ENCODE data around the gene TRIO.

TRIO gene

GRCh38 chr5:14226149-14226548, 83.0 kb downstream of the TRIO start:
- TF ChIP-seq, protein P1, sequence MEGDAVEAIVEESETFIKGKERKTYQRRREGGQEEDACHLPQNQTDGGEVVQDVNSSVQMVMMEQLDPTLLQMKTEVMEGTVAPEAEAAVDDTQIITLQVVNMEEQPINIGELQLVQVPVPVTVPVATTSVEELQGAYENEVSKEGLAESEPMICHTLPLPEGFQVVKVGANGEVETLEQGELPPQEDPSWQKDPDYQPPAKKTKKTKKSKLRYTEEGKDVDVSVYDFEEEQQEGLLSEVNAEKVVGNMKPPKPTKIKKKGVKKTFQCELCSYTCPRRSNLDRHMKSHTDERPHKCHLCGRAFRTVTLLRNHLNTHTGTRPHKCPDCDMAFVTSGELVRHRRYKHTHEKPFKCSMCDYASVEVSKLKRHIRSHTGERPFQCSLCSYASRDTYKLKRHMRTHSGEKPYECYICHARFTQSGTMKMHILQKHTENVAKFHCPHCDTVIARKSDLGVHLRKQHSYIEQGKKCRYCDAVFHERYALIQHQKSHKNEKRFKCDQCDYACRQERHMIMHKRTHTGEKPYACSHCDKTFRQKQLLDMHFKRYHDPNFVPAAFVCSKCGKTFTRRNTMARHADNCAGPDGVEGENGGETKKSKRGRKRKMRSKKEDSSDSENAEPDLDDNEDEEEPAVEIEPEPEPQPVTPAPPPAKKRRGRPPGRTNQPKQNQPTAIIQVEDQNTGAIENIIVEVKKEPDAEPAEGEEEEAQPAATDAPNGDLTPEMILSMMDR (IDR thresholded peaks at IDR 0.05; ENCODE audit: low read depth, low read length) = no peak
- no peak overlapping the region for H3K4me3 ChIP-seq (replicated peaks in 1 of 2; ENCODE audit: low read depth in 2 of 2, low read length in 2 of 2)
- DNase-seq (ENCODE audit: low read depth in 2 of 2) = no peak

DNA sequence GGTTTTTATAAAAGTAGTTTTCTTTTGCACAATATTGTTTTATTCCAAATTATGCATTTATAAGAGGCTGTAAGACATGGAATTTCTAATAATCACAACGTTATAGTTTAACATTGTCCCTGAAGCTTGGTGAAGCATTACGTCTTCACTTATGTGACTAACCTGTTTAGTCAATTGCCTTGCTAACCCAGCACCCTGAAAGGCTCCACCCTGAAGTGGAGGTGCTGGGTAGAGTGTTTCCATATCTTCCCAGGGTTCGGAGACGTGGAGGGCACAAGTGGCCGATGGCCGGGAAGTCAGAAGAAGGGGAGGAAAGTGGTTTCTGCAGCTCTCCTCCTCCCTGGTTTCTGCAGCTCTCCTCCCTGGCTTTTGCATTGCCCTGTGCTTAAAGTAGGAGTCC, 83.4 kb downstream of the TRIO start:
- DNase-seq (ENCODE audit: low read depth in 2 of 2) = no peak
- TF ChIP-seq, protein P1 (IDR thresholded peaks at IDR 0.05; ENCODE audit: low read depth, low read length) = no peak
- no peak overlapping the region for H3K4me3 ChIP-seq (replicated peaks in 1 of 2; ENCODE audit: low read depth in 2 of 2, low read length in 2 of 2)

DNA sequence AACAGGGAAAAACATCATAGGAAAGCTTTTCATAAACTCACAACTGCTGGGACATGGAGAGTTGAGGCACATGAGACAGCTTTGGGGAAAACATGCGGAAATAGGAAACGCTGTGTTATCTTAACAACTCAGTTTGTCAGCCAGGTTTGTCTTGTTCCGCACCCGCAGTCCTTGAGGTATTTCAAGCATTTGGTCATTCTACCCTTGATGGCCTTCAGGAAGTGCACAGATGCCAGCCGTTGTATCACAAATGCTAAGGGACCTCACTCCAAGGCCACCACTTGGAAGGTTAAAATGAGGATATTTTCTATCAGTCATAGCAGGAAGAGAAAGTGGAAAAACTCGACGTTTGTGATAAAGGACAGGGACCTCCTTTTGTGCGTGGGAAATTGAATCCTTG, 83.8 kb downstream of the TRIO start:
- TF ChIP-seq, protein P1 (IDR thresholded peaks at IDR 0.05; ENCODE audit: low read depth, low read length) = no peak
- H3K4me3 ChIP-seq (replicated peaks in 1 of 2; ENCODE audit: low read depth in 2 of 2, low read length in 2 of 2) = no peak overlapping the region
- DNase-seq (ENCODE audit: low read depth in 2 of 2) = no peak

GRCh38 chr5:14227513-14227912, 84.4 kb downstream of the TRIO start:
- H3K4me3 ChIP-seq (replicated peaks in 1 of 2; ENCODE audit: low read depth in 2 of 2, low read length in 2 of 2) = no peak overlapping the region
- DNase-seq (ENCODE audit: low read depth in 2 of 2) = no peak
- TF ChIP-seq, protein P1 (IDR thresholded peaks at IDR 0.05; ENCODE audit: low read depth, low read length) = no peak

DNA sequence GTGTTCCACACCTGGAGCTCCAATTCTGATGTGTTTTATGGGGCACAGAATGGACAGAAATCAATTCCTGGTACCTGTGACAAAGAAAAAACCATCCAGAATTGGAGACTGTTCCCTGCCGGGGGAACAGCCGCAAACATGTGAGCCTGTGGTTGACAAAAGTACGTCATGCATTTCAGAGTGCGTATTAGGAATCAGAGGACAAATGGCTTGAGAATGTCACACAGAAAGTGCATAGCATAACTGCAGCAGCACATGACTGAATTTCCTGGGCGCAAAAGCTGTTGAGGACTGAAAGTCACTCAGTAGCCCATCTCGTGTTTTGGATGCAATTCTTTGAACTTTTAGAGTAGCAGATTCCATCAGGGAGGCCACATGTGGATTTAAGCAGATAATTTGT, 85.1 kb downstream of the TRIO start:
- no peak overlapping the region for H3K4me3 ChIP-seq (replicated peaks in 1 of 2; ENCODE audit: low read depth in 2 of 2, low read length in 2 of 2)

DNA sequence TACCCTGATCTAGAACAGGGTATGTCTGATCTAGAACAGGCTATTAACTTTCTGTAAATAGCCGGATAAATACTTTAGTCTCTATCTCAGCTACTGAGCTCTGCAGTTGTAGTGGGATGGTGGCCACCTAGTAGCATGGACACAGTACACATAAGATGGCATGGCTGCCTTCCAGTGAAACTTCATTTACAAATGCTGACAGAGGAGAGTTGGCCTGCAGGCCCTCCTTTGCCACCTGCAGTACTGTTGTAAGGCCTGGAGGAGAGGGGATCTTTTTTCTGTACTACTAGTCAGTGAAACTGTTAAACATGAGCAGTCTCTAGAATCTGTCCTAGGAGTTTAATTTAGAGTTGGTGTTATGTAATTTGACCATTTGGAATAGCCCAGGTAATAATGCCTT, 86.0 kb downstream of the TRIO start:
- TF ChIP-seq, protein P1 (IDR thresholded peaks at IDR 0.05; ENCODE audit: low read depth, low read length) = no peak
- DNase-seq (ENCODE audit: low read depth in 2 of 2) = no peak
- no peak overlapping the region for H3K4me3 ChIP-seq (replicated peaks in 1 of 2; ENCODE audit: low read depth in 2 of 2, low read length in 2 of 2)

More for the DNA sequence above, 85.1 kb downstream of the TRIO start:
- TF ChIP-seq, protein P1 (IDR thresholded peaks at IDR 0.05; ENCODE audit: low read depth, low read length) = no peak
- DNase-seq (ENCODE audit: low read depth in 2 of 2) = no peak

DNA sequence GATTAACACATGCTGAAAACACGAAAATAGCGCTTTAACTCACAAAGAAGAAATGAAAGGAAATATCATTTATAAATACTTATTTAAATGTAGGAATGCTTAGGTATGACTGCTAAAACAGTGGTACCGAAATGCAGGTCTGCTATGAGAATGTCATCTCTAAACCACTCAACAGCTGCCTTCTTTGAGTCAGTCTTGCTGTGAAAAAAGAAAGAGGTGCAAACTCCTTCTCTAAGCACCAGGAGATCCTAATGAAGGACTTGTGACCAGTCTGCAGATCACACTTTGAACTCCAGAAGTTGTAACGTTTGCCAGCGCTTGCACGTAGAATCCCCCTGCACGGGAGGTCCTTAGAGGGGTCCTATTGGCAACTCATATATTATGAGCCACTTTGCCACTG, 86.6 kb downstream of the TRIO start:
- DNase-seq (ENCODE audit: low read depth in 2 of 2) = no peak
- TF ChIP-seq, protein P1 (IDR thresholded peaks at IDR 0.05; ENCODE audit: low read depth, low read length) = no peak
- H3K4me3 ChIP-seq (replicated peaks in 1 of 2; ENCODE audit: low read depth in 2 of 2, low read length in 2 of 2) = no peak overlapping the region

All from cardiac fibroblast (primary cell).